Gastroesophageal sphincter (tissue), 4 donors: ENCODE measurements around the gene CR2. TPM values are rescaled to one million over a fixed set of nuclear protein-coding genes. Genes with fewer than 3 reads are reported as not detected.
"Not testable (repeated sequence)": the region's sequence is repeated elsewhere in the genome, so short reads cannot be mapped to it uniquely, and the experiment has no call there.

Experiments
- ATAC-seq: fragments of 150-250 bp; one replicate; pipeline ENCODE4 v1.9.1; 2016; ENCODE audit warnings: mild to moderate bottlenecking, moderate library complexity
- H3K27ac ChIP-seq, 4 donors: fragments of 200-600 bp; sonication (generic) in 3 of 4; 1 replicate in 3 of 4; 2 replicates in 1 of 4; pipeline ENCODE4 v1.5.1; 2016 to 2019
- H3K27me3 ChIP-seq: fragments of 200-600 bp; sonication (generic); one replicate; pipeline ENCODE4 v1.5.1; 2019
- H3K36me3 ChIP-seq, 2 donors: fragments of 200-600 bp; sonication (generic); one replicate each; pipeline ENCODE4 v1.5.1; 2019; ENCODE audit warnings: control low read depth in 1 of 2
- H3K4me1 ChIP-seq, 3 donors: fragments of 200-600 bp; sonication (generic); 1 replicate in 2 of 3; 2 replicates in 1 of 3; pipeline ENCODE4 v1.5.1; 2016 to 2019; ENCODE audit warnings: control low read depth in 2 of 3
- H3K4me3 ChIP-seq, 2 donors: fragments of 200-600 bp; sonication (generic); one replicate each; pipeline ENCODE4 v1.5.1; 2019; ENCODE audit warnings: mild to moderate bottlenecking in 1 of 2, moderate library complexity in 1 of 2
- H3K9me3 ChIP-seq, 3 donors: fragments of 200-600 bp; sonication (generic); one replicate each; pipeline ENCODE4 v1.5.1; 2017 to 2019; ENCODE audit warnings: control low read depth in 2 of 3
- EP300 ChIP-seq: sonication (generic); formaldehyde crosslinking; IDR thresholded peaks from one replicate; pipeline ENCODE4 v1.6.1; 2017; ENCODE audit warnings: antibody characterized with exemption, mild to moderate bottlenecking
- POLR2A ChIP-seq, 2 donors: fragments of 450-650 bp; IDR thresholded peaks; one replicate each; pipeline ENCODE4 v1.6.1; 2017; ENCODE audit warnings: antibody characterized with exemption in 2 of 2, mild to moderate bottlenecking in 2 of 2, moderate library complexity in 1 of 2
- POLR2AphosphoS5 ChIP-seq: sonication (generic); formaldehyde crosslinking; IDR thresholded peaks from one replicate; pipeline ENCODE4 v1.6.1; 2017; ENCODE audit warnings: antibody characterized with exemption
- WGBS, 2 donors: methylation state at CpG; one replicate each; pipeline ENCODE4 v1.1.5; 2018; ENCODE audit warnings: low coverage in 1 of 2; 5-methylcytosine and 5-hydroxymethylcytosine counted together
- total RNA-seq, 4 donors: library from RNA; depleted of rRNA; stranded (reverse); fragments of >200 nt; gene quantifications; one replicate each; pipeline ENCODE4 v1.1.0, GENCODE V29; 2016
- TF ChIP-seq, protein P1 (sequence below), 4 experiments: fragments of 200-600 bp in 2 of 4; fragments of 450-650 bp in 2 of 4; sonication (generic) in 1 of 4; IDR thresholded peaks; one replicate each; pipeline ENCODE4 v1.5.1; 2017 to 2019; ENCODE audit warnings: antibody characterized with exemption in 4 of 4, mild to moderate bottlenecking in 2 of 4, moderate library complexity in 2 of 4

Gene CR2
- total RNA-seq, 4 donors from 2014 or later, result 0.13 to 1.0 TPM; not detected in 2

DNA sequence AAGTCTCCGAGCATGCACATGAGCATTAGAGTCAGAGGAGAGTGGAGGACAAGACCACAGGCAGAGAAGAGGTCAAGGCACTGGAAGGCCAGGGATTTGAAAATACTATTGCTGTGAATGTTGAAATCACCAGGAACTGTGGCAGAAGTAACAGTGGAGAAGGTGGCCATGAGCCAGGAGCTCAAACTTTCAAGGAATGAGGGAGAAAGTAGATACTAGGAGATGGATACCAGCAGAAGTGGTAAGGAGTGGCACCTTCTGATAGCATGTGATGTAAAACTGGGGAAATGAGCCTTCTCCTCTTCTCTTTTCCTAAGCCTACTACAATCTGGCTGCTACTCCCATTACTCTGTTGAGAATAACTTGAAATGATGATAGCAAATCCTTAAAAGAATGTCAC is 40.0 kb downstream of the CR2 start:
- 92 to 100% methylated on average over 1 of the region's 1 CpG for WGBS, 2 donors
- ATAC-seq, result no peak
- H3K27me3 ChIP-seq, result peaks cover 67% of the 10 kb centered on the region

DNA sequence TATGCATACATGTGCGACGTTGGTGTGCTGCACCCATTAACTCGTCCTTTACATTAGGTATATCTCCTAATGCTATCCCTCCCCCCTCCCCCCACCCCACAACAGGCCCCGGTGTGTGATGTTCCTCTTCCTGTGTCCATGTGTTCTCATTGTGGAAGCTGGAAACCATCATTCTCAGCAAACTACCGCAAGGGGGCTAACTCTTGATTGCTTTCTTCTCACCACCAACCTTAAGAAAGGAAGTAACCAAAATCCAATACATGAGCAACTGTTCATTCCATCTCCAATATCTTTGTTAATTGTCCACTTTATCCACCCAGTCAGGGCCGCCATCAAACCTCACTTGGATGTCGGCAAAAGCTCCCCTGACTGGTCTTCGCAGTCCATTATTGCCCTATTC is 41.2 kb downstream of the CR2 start:
- not testable (repeated sequence) for H3K36me3 ChIP-seq, ATAC-seq, H3K4me3 ChIP-seq, H3K27ac ChIP-seq, H3K9me3 ChIP-seq
- peaks cover 74% of the 10 kb centered on the region for H3K27me3 ChIP-seq
- WGBS, 2 donors, result 72 to 93% methylated on average over 5 to 8 of the region's 8 CpGs
- peaks cover 0 to 12% (median 0%) of the 10 kb centered on the region in 3 donors for H3K4me1 ChIP-seq

More for the DNA sequence above, 40.0 kb downstream of the CR2 start:
- H3K9me3 ChIP-seq, result no peaks in the 10 kb centered on the region
- H3K36me3 ChIP-seq, result no peaks in the 10 kb centered on the region
- H3K4me1 ChIP-seq, result peaks cover 0 to 12% (median 0%) of the 10 kb centered on the region in 3 donors
- H3K4me3 ChIP-seq, result no peak overlapping the region
- H3K27ac ChIP-seq, result no peak overlapping the region
- TF ChIP-seq, protein P1, sequence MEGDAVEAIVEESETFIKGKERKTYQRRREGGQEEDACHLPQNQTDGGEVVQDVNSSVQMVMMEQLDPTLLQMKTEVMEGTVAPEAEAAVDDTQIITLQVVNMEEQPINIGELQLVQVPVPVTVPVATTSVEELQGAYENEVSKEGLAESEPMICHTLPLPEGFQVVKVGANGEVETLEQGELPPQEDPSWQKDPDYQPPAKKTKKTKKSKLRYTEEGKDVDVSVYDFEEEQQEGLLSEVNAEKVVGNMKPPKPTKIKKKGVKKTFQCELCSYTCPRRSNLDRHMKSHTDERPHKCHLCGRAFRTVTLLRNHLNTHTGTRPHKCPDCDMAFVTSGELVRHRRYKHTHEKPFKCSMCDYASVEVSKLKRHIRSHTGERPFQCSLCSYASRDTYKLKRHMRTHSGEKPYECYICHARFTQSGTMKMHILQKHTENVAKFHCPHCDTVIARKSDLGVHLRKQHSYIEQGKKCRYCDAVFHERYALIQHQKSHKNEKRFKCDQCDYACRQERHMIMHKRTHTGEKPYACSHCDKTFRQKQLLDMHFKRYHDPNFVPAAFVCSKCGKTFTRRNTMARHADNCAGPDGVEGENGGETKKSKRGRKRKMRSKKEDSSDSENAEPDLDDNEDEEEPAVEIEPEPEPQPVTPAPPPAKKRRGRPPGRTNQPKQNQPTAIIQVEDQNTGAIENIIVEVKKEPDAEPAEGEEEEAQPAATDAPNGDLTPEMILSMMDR (IDR thresholded peaks at IDR 0.05), result no peak
- TF ChIP-seq EP300 (no peak), POLR2A (IDR thresholded peaks at IDR 0.05) (no peak), POLR2AphosphoS5 (no peak)

DNA sequence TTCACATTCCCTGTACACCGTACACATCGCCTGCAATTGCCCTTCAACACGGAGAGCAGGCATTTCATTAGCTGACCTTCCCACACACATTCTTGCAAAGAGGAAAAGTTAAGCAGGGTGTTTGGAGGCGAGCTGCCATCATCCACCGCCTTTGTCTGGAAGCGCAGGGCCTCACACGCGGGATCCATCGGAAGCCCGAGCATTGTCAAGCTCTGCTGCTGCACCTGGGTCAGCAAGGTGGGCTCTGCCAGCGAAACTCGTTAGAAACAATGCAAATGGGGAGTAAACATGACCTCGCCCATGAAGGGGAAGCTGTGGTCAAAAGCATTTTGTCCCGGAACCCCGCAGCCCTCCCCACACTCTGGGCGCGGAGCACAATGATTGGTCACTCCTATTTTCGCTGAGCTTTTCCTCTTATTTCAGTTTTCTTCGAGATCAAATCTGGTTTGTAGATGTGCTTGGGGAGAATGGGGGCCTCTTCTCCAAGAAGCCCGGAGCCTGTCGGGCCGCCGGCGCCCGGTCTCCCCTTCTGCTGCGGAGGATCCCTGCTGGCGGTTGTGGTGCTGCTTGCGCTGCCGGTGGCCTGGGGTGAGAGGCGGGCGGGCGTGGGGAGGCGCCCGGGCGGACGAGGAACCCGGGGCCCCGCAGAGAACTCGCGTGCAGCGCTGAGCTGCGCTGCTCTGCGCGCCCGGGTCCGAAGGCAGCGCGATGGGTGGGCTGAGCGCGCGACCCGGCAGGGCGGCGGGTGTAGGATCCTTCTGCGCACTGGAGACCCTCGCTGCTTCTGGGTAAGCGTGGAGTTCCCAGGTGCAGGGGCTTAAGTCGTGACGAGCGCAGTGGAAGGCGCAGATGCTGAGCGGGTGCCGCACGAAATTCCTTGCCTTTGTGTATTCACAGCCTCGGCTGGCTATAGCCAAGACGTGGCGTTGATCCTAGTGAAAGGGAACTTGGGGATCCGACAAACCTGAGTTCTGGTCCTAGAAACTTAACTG is 42.0 kb downstream of the CR2 start, which contains the start of gene CR1:
Gene CR1 (plus strand): TSS at position 357 of the 992 bp plus-strand sequence. CDS start 111 bp downstream, at position 468.
- Histone ChIP-seq H3K27ac (peak within 1 kb of the TSS in 1 of 4 donors; percentile 10), H3K36me3 (no peaks in the 10 kb centered on the region), H3K27me3 (peaks cover 77% of the 10 kb centered on the region), H3K9me3 (no peaks in the 10 kb centered on the region), H3K4me3 (peak within 1 kb of the TSS; percentile 5 to 49), H3K4me1 (peaks cover 0 to 12% (median 0%) of the 10 kb centered on the region in 3 donors)
- TF ChIP-seq POLR2A (IDR thresholded peaks at IDR 0.05) (peak in 1 of 2 donors; percentile 16), POLR2AphosphoS5 (no peak), EP300 (no peak)
- TF ChIP-seq, protein P1 (IDR thresholded peaks at IDR 0.05), result no peak
- WGBS, 2 donors, result 6 to 19% methylated on average over 6 to 8 of the region's 68 CpGs
- ATAC-seq, result peak; percentile 25

DNA sequence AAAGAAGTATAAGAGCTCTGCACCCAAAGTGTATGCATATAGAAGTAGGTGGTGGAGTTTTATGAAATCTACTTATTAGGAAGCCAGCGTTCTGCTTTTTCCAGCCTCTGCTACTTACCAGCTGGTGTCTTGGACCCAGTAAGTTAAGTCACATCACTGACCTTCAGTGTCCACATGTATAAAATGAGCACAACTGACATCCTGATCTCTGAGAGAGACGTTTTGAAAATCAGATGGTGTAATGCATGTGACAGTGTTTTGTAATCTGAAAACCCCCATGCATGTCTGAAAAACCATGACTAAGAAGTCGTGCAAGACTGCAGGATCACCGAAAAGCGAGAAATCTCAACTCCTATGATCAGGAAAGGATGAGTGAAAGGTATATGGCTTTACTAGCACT is 43.8 kb downstream of the CR2 start:
- no peak for ATAC-seq
- Histone ChIP-seq H3K27me3 (peaks cover 73% of the 10 kb centered on the region), H3K9me3 (no peaks in the 10 kb centered on the region), H3K4me3 (no peak overlapping the region), H3K4me1 (peaks cover 0 to 12% (median 0%) of the 10 kb centered on the region in 3 donors), H3K27ac (no peak overlapping the region), H3K36me3 (no peaks in the 10 kb centered on the region)
- whole genome bisulfite sequencing, 2 donors, result 57 to 69% methylated on average over 5 of the region's 5 CpGs
- TF ChIP-seq EP300, result no peak
- no peak for TF ChIP-seq POLR2A (IDR thresholded peaks at IDR 0.05)
- no peak for TF ChIP-seq POLR2AphosphoS5
- TF ChIP-seq, protein P1 (IDR thresholded peaks at IDR 0.05), result no peak

DNA sequence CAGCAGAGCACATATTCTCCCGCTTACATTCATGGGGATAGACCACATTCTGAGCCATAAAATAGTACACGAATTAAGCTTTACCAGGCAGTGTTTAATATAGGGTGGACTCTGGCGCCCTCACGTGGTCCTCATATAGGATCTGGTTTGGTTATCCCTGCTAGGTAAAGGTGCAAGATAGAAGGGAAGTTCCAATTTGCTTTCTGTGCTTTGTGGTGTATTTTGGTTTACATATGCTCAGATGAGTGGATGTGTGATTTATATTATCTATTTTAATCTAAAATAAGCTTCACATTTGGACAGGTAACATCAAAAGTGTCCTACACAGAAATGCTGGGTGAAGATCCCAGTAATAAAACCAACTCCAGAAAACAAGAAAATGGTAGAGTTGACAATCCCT is 45.4 kb downstream of the CR2 start:
- no peak for TF ChIP-seq POLR2A (IDR thresholded peaks at IDR 0.05)
- no peak for TF ChIP-seq EP300
- TF ChIP-seq, protein P1 (IDR thresholded peaks at IDR 0.05), result peak; percentile 17 to 61 (median 34)
- Histone ChIP-seq H3K27me3 (peaks cover 69% of the 10 kb centered on the region), H3K36me3 (no peaks in the 10 kb centered on the region), H3K9me3 (no peaks in the 10 kb centered on the region), H3K27ac (no peak overlapping the region), H3K4me1 (peaks cover 0 to 12% (median 0%) of the 10 kb centered on the region in 3 donors), H3K4me3 (no peak overlapping the region)
- WGBS, 2 donors, result 0 to 2% methylated on average over 4 of the region's 4 CpGs
- ATAC-seq, result no peak
